Muscle of back (tissue), 11 donors: ENCODE results near the gene CLDND2. TPM values are rescaled to one million over a fixed set of nuclear protein-coding genes. Genes with fewer than 3 reads are reported as not detected.

Source experiments
- DNase-seq, 3 donors: peaks; one replicate each; pipeline versions ENCODE4 v3.0.0 to v3.0.0-alpha.2; 2013
- polyA plus RNA-seq, 10 donors: library from polyadenylated mRNA; unstranded; fragments of 120-200 nt; gene quantifications; one replicate each; pipeline ENCODE4 v1.2.1, GENCODE V29; 2013; ENCODE audit not compliant: insufficient read length in 10 of 10

CLDND2 gene
- polyA plus RNA-seq, 10 donors, result 0.30 to 1.3 (median 0.95) TPM

GRCh38 chr19:51333836-51334460 is 34.9 kb downstream of the CLDND2 start:
- DNase-seq, result no peak

GRCh38 chr19:51331716-51332115 is 37.1 kb downstream of the CLDND2 start:
- no peak for DNase-seq

GRCh38 chr19:51331193-51331592 is 37.6 kb downstream of the CLDND2 start:
- no peak for DNase-seq

GRCh38 chr19:51330366-51330765 is 38.4 kb downstream of the CLDND2 start:
- no peak for DNase-seq

- no peak for DNase-seq
Observed at GRCh38 chr19:51329411-51329810, 39.4 kb downstream of the CLDND2 start.

GRCh38 chr19:51327066-51328001 is 41.5 kb downstream of the CLDND2 start:
- peak in 2 of 3 donors; percentile 21 to 50 for DNase-seq

- no peak for DNase-seq
Observed at GRCh38 chr19:51326216-51327065, 42.4 kb downstream of the CLDND2 start.

GRCh38 chr19:51325161-51325976 is 43.4 kb downstream of the CLDND2 start:
- no peak for DNase-seq

GRCh38 chr19:51324167-51324481 is 44.7 kb downstream of the CLDND2 start:
- DNase-seq, result no peak

- no peak for DNase-seq
Observed at GRCh38 chr19:51323481-51324166, 45.2 kb downstream of the CLDND2 start.

GRCh38 chr19:51321799-51322198 is 47.0 kb downstream of the CLDND2 start:
- DNase-seq, result no peak

GRCh38 chr19:51320280-51320657 is 48.5 kb downstream of the CLDND2 start:
- no peak for DNase-seq

- no peak for DNase-seq
Observed at GRCh38 chr19:51319649-51320279, 49.0 kb downstream of the CLDND2 start.

- no peak for DNase-seq
Observed at GRCh38 chr19:51318687-51319648, 49.8 kb downstream of the CLDND2 start.

GRCh38 chr19:51317968-51318367 is 50.8 kb downstream of the CLDND2 start:
- no peak for DNase-seq

- no peak for DNase-seq
Observed at GRCh38 chr19:51317376-51317775, 51.4 kb downstream of the CLDND2 start.
